Uterus (tissue), 2 donors: ENCODE measurements around the gene CARD16.

Source experiments
- CTCF ChIP-seq, 4 experiments: fragments of 200-600 bp in 2 of 4; fragments of 450-650 bp in 2 of 4; sonication (generic) in 2 of 4; IDR thresholded peaks; one replicate each; pipeline ENCODE4 v1.5.1; 2016 to 2019; ENCODE audit warnings: antibody characterized with exemption in 4 of 4, mild to moderate bottlenecking in 2 of 4, moderate library complexity in 1 of 4
- POLR2A ChIP-seq, 2 donors: fragments of 450-650 bp; IDR thresholded peaks; one replicate each; pipeline ENCODE4 v1.6.1; 2016; ENCODE audit warnings: antibody characterized with exemption in 2 of 2, mild to moderate bottlenecking in 1 of 2, moderate library complexity in 1 of 2

GRCh38 chr11:104992781-104993180, 52.4 kb downstream of the CARD16 start:
- TF ChIP-seq POLR2A (IDR thresholded peaks at IDR 0.05) (no peak), CTCF (IDR thresholded peaks at IDR 0.05) (no peak)
